AG04450 (cell line): ENCODE data around the gene GSTM4. TPM values are rescaled to one million over a fixed set of nuclear protein-coding genes. Genes with fewer than 3 reads are reported as not detected.
"Not testable (repeated sequence)": the region's sequence is repeated elsewhere in the genome, so short reads cannot be mapped to it uniquely, and the experiment has no call there.

Experiments used
- CTCF ChIA-PET: fragments of 300-600, 350-600 bp; formaldehyde crosslinking; extraction: SDS; loops from one replicate; lab custom pipeline; 2022; ENCODE audit warnings: antibody characterized with exemption, inconsistent platforms; lab: Charles Lee
- POLR2A ChIA-PET: fragments of 350-600 bp; formaldehyde crosslinking; extraction: SDS; loops from one replicate; lab custom pipeline; 2021; ENCODE audit warnings: antibody characterized with exemption, inconsistent platforms; lab: Yijun Ruan, JAX
- DNase-seq: peaks from one replicate; pipeline ENCODE4 v3.0.0-alpha.2; 2011; ENCODE audit warnings: low read depth, low spot score
- H3K27ac ChIP-seq: one replicate; pipeline ENCODE4 v1.5.1; 2012; ENCODE audit warnings: low read depth, low read length, control low read depth
- H3K27me3 ChIP-seq: one replicate; pipeline ENCODE4 v1.6.0; 2012; ENCODE audit warnings: low read length; ENCODE audit not compliant: control insufficient read depth, insufficient read depth
- H3K4me3 ChIP-seq: 2 replicates; pipeline ENCODE4 v1.5.1; 2011; ENCODE audit warnings: mild to moderate bottlenecking, low read depth, low read length, control low read depth
- H3K9me3 ChIP-seq: 2 replicates; pipeline ENCODE4 v1.5.1; 2012; ENCODE audit warnings: low read length; ENCODE audit not compliant: control insufficient read depth, insufficient read depth
- CTCF ChIP-seq: IDR thresholded peaks from 2 replicates; pipeline ENCODE4 v1.5.1; 2011; ENCODE audit warnings: low read depth, low read length, control low read depth, inconsistent platforms
- polyA plus RNA-seq: library from polyadenylated mRNA; depleted of rRNA; stranded (reverse); fragments of >200 nt; gene quantifications from 2 replicates; pipeline ENCODE4 v1.2.3, GENCODE V29; 2011

GSTM4 gene
- polyA plus RNA-seq, 1 experiment = 62.6 TPM

- no peaks in the 10 kb centered on the region for H3K27me3 ChIP-seq
- DNase-seq = no peak
- H3K4me3 ChIP-seq = no peak overlapping the region
- no peak for TF ChIP-seq CTCF
- ChIA-PET CTCF (no interaction called here), POLR2A (no interaction called here)
- H3K9me3 ChIP-seq = no peaks in the 10 kb centered on the region
- H3K27ac ChIP-seq = no peak overlapping the region
Measured at GRCh38 chr1:109697066-109697465, 41.2 kb downstream of the GSTM4 start.

GRCh38 chr1:109697861-109698260 lies 42.0 kb downstream of the GSTM4 start:
- H3K27ac ChIP-seq, H3K9me3 ChIP-seq, H3K4me3 ChIP-seq, POLR2A ChIA-PET, H3K27me3 ChIP-seq, CTCF ChIA-PET, DNase-seq: not testable (repeated sequence)

- DNase-seq, H3K4me3 ChIP-seq, POLR2A ChIA-PET, H3K9me3 ChIP-seq, H3K27me3 ChIP-seq, H3K27ac ChIP-seq, CTCF ChIA-PET: not testable (repeated sequence)
Measured at GRCh38 chr1:109702940-109703339, 47.0 kb downstream of the GSTM4 start.

GRCh38 chr1:109704173-109704572 lies 48.3 kb downstream of the GSTM4 start:
- Histone ChIP-seq H3K9me3 (peaks cover 9% of the 10 kb centered on the region; the same call in 1 of the 2 replicates), H3K4me3 (no peak overlapping the region), H3K27me3 (peaks cover 3% of the 10 kb centered on the region), H3K27ac (no peak overlapping the region)
- no peak for TF ChIP-seq CTCF
- DNase-seq = no peak
- CTCF ChIA-PET = no interaction called here
- POLR2A ChIA-PET = no interaction called here

GRCh38 chr1:109705411-109705810 lies 49.5 kb downstream of the GSTM4 start:
- CTCF ChIA-PET = no interaction called here

GRCh38 chr1:109708949-109709348 lies 53.0 kb downstream of the GSTM4 start:
- ChIA-PET CTCF (interaction anchor here (0.6 kb wide), 1 partner anchor 68 kb away, joined by 3 read pairs; no protein-coding TSS in a partner anchor), POLR2A (interaction anchor here (0.7 kb wide), 1 partner anchor 41 kb away, joined by 8 read pairs; no protein-coding TSS in a partner anchor)
- H3K9me3 ChIP-seq = peaks cover 12% of the 10 kb centered on the region
- H3K27me3 ChIP-seq, H3K27ac ChIP-seq, DNase-seq, H3K4me3 ChIP-seq: not testable (repeated sequence)

More at GRCh38 chr1:109705411-109705810, 49.5 kb downstream of the GSTM4 start:
- peaks cover 9% of the 10 kb centered on the region; the same call in 1 of the 2 replicates for H3K9me3 ChIP-seq
- no peak for TF ChIP-seq CTCF
- H3K27ac ChIP-seq = no peak overlapping the region
- no peak for DNase-seq
- POLR2A ChIA-PET = no interaction called here
- no peak overlapping the region for H3K4me3 ChIP-seq
- peaks cover 3% of the 10 kb centered on the region for H3K27me3 ChIP-seq

- H3K4me3 ChIP-seq, DNase-seq, H3K9me3 ChIP-seq, H3K27me3 ChIP-seq, H3K27ac ChIP-seq: not testable (repeated sequence)
- ChIA-PET POLR2A (interaction anchor here (0.7 kb wide), 1 partner anchor 40 kb away, joined by 8 read pairs; no protein-coding TSS in a partner anchor), CTCF (interaction anchor here (0.6 kb wide), 2 partner anchors 69 to 239 kb away, joined by 3 read pairs; no protein-coding TSS in a partner anchor)
Measured at GRCh38 chr1:109709822-109710221, 53.9 kb downstream of the GSTM4 start.
